Rectal smooth muscle tissue (tissue), 1 donor: ENCODE measurements around the gene ZNF735.
"Not testable (repeated sequence)": the region's sequence is repeated elsewhere in the genome, so short reads cannot be mapped to it uniquely, and the experiment has no call there.

Experiments
- H3K27ac ChIP-seq: one replicate; pipeline ENCODE4 v1.7.0; 2013; ENCODE audit warnings: low read depth, low read length, inconsistent platforms
- H3K27me3 ChIP-seq: one replicate; pipeline ENCODE4 v1.7.0; 2013; ENCODE audit warnings: low read length; ENCODE audit not compliant: control insufficient read depth, insufficient read depth
- H3K36me3 ChIP-seq: one replicate; pipeline ENCODE4 v1.7.0; 2013; ENCODE audit warnings: low read length; ENCODE audit not compliant: control insufficient read depth, insufficient read depth
- H3K4me1 ChIP-seq: one replicate; pipeline ENCODE4 v1.7.0; 2013; ENCODE audit warnings: low read length; ENCODE audit not compliant: control insufficient read depth, insufficient read depth
- H3K4me3 ChIP-seq: one replicate; pipeline ENCODE4 v1.7.0; 2013; ENCODE audit warnings: low read length
- H3K9ac ChIP-seq: one replicate; pipeline ENCODE4 v1.7.0; 2013; ENCODE audit warnings: low read length

ZNF735 gene

GRCh38 chr7:64192775-64193174, 14.2 kb upstream of the ZNF735 start:
- Histone ChIP-seq H3K27ac (no peak overlapping the region), H3K4me1 (no peaks in the 10 kb centered on the region), H3K36me3 (no peaks in the 10 kb centered on the region), H3K27me3 (no peaks in the 10 kb centered on the region), H3K4me3 (no peak overlapping the region), H3K9ac (no peak overlapping the region)

DNA sequence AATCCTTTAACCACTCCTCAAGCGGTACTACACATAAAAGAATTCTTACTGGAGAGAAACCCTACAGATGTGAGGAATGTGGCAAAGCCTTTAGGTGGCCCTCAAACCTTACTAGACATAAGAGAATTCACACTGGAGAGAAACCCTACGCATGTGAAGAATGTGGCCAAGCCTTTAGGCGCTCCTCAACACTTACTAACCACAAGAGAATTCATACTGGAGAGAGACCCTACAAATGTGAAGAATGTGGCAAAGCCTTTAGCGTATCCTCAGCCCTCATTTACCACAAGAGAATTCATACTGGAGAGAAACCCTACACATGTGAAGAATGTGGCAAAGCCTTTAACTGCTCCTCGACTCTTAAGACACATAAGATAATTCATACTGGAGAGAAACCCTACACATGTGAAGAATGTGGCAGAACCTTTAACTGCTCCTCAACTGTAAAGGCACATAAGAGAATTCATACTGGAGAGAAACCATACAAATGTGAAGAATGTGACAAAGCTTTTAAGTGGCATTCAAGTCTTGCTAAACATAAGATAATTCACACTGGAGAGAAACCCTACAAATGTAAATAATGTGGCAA, 12.8 kb downstream of the ZNF735 start:
- not testable (repeated sequence) for H3K27ac ChIP-seq, H3K4me3 ChIP-seq, H3K27me3 ChIP-seq, H3K4me1 ChIP-seq, H3K36me3 ChIP-seq, H3K9ac ChIP-seq

DNA sequence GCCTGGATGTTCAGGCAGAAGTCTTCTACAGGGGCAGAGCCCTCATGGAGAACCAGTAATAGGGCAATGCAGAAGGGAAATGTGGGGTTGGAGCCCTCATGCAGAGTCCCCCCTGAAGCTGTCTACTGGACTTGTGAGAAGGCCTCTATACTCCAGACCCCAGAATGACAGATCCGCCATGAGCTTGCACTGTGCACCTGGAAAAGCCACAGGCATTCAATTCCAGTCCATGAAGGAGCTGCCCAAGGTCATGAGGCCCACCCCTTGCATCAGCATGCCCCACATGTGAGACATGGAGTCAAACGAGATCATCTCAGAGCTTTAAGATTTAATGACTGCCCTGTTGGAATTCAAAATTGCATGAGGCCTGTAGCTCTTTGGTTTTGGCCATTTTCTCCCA, 16.4 kb downstream of the ZNF735 start:
- no peaks in the 10 kb centered on the region for H3K4me1 ChIP-seq
- no peaks in the 10 kb centered on the region for H3K27me3 ChIP-seq
- no peaks in the 10 kb centered on the region for H3K36me3 ChIP-seq
- no peak overlapping the region for H3K9ac ChIP-seq
- H3K27ac ChIP-seq, result no peak overlapping the region
- no peak overlapping the region for H3K4me3 ChIP-seq

- not testable (repeated sequence) for H3K4me1 ChIP-seq, H3K27me3 ChIP-seq, H3K9ac ChIP-seq, H3K36me3 ChIP-seq, H3K27ac ChIP-seq, H3K4me3 ChIP-seq
Observed at GRCh38 chr7:64228174-64228573, 21.2 kb downstream of the ZNF735 start, which contains the start of gene ZNF679. ZNF679 (plus strand) TSS chr7:64228474; CDS start chr7:64249118, 20,644 bp downstream.

DNA sequence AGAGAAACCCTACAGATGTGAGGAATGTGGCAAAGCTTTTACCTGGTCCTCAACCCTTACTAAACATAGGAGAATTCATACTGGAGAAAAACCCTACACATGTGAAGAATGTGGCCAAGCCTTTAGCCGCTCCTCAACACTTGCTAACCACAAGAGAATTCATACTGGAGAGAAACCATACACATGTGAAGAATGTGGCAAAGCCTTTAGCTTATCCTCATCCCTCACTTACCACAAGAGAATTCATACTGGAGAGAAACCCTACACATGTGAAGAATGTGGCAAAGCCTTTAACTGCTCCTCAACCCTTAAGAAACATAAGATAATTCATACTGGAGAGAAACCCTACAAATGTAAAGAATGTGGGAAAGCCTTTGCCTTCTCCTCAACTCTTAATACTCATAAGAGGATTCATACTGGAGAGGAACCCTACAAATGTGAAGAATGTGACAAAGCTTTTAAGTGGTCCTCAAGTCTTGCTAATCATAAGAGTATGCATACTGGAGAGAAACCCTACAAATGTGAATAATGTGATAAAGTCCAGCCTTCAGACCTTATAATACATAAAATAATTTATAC, 59.4 kb downstream of the ZNF735 start:
- no peaks in the 10 kb centered on the region for H3K27me3 ChIP-seq
- no peaks in the 10 kb centered on the region for H3K36me3 ChIP-seq
- H3K27ac ChIP-seq, result no peak overlapping the region
- no peak overlapping the region for H3K9ac ChIP-seq
- no peak overlapping the region for H3K4me3 ChIP-seq
- no peaks in the 10 kb centered on the region for H3K4me1 ChIP-seq
